Activated naive CD8-positive, alpha-beta T cell treated with anti-CD3 and anti-CD28 coated beads, Interleukin-2, amount 50 U/mL, for 16 hours (primary cell): ENCODE measurements around the gene HLTF.
"Not testable (repeated sequence)": the region's sequence is repeated elsewhere in the genome, so short reads cannot be mapped to it uniquely, and the experiment has no call there.

ENCODE experiments used
- DNase-seq: peaks from one replicate; pipeline ENCODE4 v3.0.0-alpha.2; 2020; ENCODE audit warnings: low read depth, low spot score

Gene HLTF

GRCh38 chr3:149086232-149086988 is at the start of gene HLTF:
HLTF (minus strand) TSS chr3:149086533; CDS start chr3:149086336, 197 bp downstream.
- DNase-seq, result peak; percentile 83

GRCh38 chr3:149134575-149134974 is 48.2 kb upstream of the HLTF start:
- no peak for DNase-seq

GRCh38 chr3:149131589-149131988 is 45.3 kb upstream of the HLTF start:
- DNase-seq, result no peak

- DNase-seq, result peak; percentile 38
These were observed 43.2 kb upstream of the HLTF start, which contains the start of gene HPS3 for GRCh38 chr3:149129326-149130205. HPS3 (plus strand) TSS chr3:149129638; CDS start chr3:149129724, 86 bp downstream.

- DNase-seq, result no peak
These were observed 42.5 kb upstream of the HLTF start for GRCh38 chr3:149128821-149129220.

GRCh38 chr3:149122721-149123578 is 36.6 kb upstream of the HLTF start:
- DNase-seq, result no peak

- no peak for DNase-seq
These were observed 34.0 kb upstream of the HLTF start for GRCh38 chr3:149120051-149120972.

- no peak for DNase-seq
These were observed 33.1 kb upstream of the HLTF start for GRCh38 chr3:149119466-149119865.

- DNase-seq, result no peak
These were observed 32.4 kb upstream of the HLTF start for GRCh38 chr3:149118724-149119123.

- no peak for DNase-seq
These were observed 28.8 kb upstream of the HLTF start for GRCh38 chr3:149115114-149115513.

- no peak for DNase-seq
These were observed 28.1 kb upstream of the HLTF start for GRCh38 chr3:149114458-149114857.

- no peak for DNase-seq
These were observed 18.2 kb upstream of the HLTF start for GRCh38 chr3:149104484-149104883.

- no peak for DNase-seq
These were observed 15.3 kb upstream of the HLTF start for GRCh38 chr3:149101641-149102040.

- DNase-seq, result no peak
These were observed 14.8 kb upstream of the HLTF start for GRCh38 chr3:149101154-149101553.

- DNase-seq, result not testable (repeated sequence)
These were observed 11.7 kb upstream of the HLTF start for GRCh38 chr3:149097987-149098386.

- no peak for DNase-seq
These were observed 9.2 kb upstream of the HLTF start for GRCh38 chr3:149095487-149095886.

GRCh38 chr3:149091983-149092382 is 5.7 kb upstream of the HLTF start:
- DNase-seq, result no peak

GRCh38 chr3:149090907-149091306 is 4.6 kb upstream of the HLTF start:
- no peak for DNase-seq

GRCh38 chr3:149090461-149090860 is 4.1 kb upstream of the HLTF start:
- DNase-seq, result no peak

GRCh38 chr3:149089395-149089794 is 3.1 kb upstream of the HLTF start:
- DNase-seq, result no peak

GRCh38 chr3:149087208-149087607 is 875 bp upstream of the HLTF start:
- no peak for DNase-seq
